Right lung (tissue), 10 donors: ENCODE measurements around the gene SDHC. TPM values are rescaled to one million over a fixed set of nuclear protein-coding genes. Genes with fewer than 3 reads are reported as not detected.

ENCODE experiments used
- DNase-seq, 2 donors: peaks; one replicate each; pipeline ENCODE4 v3.0.0-alpha.2; 2013
- long read RNA-seq, 8 donors: transcript quantifications; one replicate each; lab custom pipeline, GENCODE V29; 2026
- polyA plus RNA-seq, 5 donors: library from polyadenylated mRNA; unstranded; fragments of 120-200 nt; gene quantifications; one replicate each; pipeline versions ENCODE4 v1.2.1 to v1.2.3, GENCODE V29; 2013; ENCODE audit warnings: inconsistent platforms in 1 of 5, low replicate concordance in 1 of 5; ENCODE audit not compliant: insufficient read length in 5 of 5, insufficient read depth in 1 of 5

SDHC gene, protein sequence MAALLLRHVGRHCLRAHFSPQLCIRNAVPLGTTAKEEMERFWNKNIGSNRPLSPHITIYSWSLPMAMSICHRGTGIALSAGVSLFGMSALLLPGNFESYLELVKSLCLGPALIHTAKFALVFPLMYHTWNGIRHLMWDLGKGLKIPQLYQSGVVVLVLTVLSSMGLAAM
- 100 to 1,000 TPM; 161 to 204 (median 179) TPM for polyA plus RNA-seq
- long read RNA-seq, donor 1, full-length matches to known transcripts: 84 of 108 reads
- long read RNA-seq, donor 1, partial matches to known transcripts: 24 of 108 reads
- long read RNA-seq, donor 1, other reads (novel, unspliced or antisense): 0 of 108 reads
- long read RNA-seq, donor 2, full-length matches to known transcripts: 35 of 49 reads
- long read RNA-seq, donor 2, partial matches to known transcripts: 14 of 49 reads
- long read RNA-seq, donor 2, other reads (novel, unspliced or antisense): 0 of 49 reads
- long read RNA-seq, donor 3, full-length matches to known transcripts: 55 of 80 reads
- long read RNA-seq, donor 3, partial matches to known transcripts: 13 of 80 reads
- long read RNA-seq, donor 3, other reads (novel, unspliced or antisense): 12 of 80 reads
- long read RNA-seq, donor 4, full-length matches to known transcripts: 33 of 40 reads
- long read RNA-seq, donor 4, partial matches to known transcripts: 7 of 40 reads
- long read RNA-seq, donor 4, other reads (novel, unspliced or antisense): 0 of 40 reads
- long read RNA-seq, donor 5, full-length matches to known transcripts: 83 of 152 reads
- long read RNA-seq, donor 5, partial matches to known transcripts: 69 of 152 reads
- long read RNA-seq, donor 5, other reads (novel, unspliced or antisense): 0 of 152 reads
- long read RNA-seq, donor 6, full-length matches to known transcripts: 78 of 93 reads
- long read RNA-seq, donor 6, partial matches to known transcripts: 15 of 93 reads
- long read RNA-seq, donor 6, other reads (novel, unspliced or antisense): 0 of 93 reads
- long read RNA-seq, donor 7, full-length matches to known transcripts: 23 of 52 reads
- long read RNA-seq, donor 7, partial matches to known transcripts: 29 of 52 reads
- long read RNA-seq, donor 7, other reads (novel, unspliced or antisense): 0 of 52 reads
- long read RNA-seq, donor 8, full-length matches to known transcripts: 31 of 31 reads
- long read RNA-seq, donor 8, partial matches to known transcripts: 0 of 31 reads
- long read RNA-seq, donor 8, other reads (novel, unspliced or antisense): 0 of 31 reads

DNA sequence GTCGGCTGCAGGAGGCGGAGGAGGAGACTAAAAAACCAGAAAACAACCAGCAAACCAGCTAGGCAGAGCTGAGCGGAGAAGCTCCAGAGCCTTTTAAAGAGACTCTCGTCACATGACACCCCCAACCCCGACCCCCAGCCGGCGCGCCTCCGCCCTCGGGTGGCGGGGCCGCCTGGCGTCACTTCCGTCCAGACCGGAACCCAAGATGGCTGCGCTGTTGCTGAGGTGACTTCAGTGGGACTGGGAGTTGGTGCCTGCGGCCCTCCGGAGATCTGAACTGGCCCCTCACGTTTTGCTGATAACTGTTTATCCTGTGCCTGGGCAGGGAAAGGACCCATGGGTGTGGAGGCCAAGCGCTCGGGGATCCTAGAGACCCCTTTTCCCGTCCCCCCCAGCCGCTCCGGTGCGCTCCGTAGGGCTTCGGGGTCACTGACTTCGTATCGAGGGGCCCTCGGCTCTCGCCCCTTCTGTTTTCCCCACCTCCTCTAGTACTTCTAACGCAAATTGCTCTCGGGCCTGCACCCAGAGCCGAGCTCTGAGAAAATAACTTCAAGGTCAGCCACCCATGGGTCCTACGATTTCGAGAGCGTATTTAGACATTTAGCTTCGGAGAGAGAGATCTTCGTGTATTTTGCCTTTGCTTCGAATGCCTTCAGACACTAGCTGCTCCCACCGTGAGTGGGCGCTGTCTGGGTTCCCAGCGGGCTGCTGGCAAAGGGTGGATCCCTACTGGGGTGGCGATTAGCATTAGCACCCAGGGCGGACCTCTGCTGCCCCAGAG lies at the start of gene SDHC:
Gene SDHC (plus strand): TSS at position 181 of the 781 bp plus-strand sequence. CDS start 25 bp downstream, at position 206.
- peak; percentile 89 for DNase-seq

DNA sequence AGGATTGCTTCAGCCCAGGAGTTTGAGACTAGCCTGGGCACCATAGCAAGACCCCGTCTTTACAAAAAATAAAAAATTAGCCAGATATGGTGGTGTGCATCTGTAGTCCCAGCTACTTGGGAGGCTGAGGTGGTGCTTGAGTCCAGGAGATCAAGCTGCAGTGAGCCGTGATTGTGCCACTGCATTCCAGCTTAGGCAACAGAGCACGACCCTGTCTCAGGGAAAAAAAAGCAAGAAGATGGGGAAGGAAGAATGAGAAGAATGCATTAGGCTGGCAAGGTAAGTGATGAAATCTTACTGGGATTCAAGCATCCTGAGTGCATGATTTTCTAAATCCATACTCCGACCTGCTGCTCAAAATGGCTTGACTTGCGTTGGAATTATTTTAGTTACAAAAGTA lies 48.9 kb upstream of the SDHC start:
- no peak for DNase-seq

DNA sequence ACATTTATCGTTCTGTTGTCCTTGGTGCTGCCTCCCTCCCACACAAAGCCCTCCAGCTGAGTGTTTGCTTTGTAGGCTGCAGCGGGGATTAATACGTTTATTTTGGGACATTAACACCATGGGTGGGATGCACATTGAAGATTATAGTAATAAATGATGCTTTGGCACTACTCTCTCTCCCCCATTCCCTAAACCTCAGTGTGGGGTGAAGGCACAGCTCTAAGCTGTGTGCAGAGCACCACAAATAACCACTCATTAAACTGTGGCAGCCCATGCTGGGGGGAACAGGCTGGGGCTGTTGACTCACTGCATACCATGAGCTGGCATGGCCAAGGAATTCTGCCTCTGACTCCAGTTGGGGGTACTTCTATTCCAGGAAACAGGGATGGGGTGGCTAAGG lies 48.0 kb upstream of the SDHC start:
- no peak for DNase-seq

DNA sequence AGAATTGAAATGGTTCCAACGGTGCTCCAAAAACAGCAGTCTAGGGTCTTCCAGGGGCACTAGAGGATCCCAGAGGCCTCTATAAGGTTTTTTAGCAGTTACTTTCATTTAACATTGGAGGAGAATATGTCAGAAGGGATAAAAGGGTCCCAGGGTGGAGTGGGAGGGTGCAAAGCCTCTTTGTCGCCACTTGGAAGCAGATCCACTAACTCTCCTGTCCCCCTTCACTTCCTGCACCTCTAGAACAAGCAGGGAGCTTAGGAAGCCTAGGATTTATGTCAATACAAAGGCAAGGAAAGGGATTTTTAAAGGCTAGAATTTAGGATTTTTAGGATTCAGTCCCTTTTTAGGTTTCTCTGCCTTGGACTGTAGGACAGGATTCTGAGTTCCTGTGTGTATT lies 47.3 kb upstream of the SDHC start:
- DNase-seq: no peak

DNA sequence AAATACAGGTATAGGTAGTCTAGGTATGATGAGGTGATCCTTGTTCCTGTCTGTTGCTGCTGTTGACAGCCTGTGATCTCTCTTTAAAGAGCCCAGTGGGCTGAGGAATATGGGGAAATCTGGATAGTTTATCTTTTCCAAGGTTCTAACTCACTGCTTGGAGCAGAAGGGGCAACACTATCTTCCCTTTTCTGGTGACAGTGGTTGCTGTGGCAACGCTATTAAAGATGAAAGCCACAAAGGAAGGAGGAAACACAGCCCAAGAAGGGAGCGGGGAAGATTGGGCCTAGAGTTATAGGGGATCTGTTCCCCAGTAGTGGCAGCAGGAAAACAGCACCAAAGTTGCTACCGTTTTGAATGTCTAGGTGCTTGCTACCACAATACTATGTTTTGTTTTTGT lies 46.9 kb upstream of the SDHC start:
- no peak for DNase-seq

DNA sequence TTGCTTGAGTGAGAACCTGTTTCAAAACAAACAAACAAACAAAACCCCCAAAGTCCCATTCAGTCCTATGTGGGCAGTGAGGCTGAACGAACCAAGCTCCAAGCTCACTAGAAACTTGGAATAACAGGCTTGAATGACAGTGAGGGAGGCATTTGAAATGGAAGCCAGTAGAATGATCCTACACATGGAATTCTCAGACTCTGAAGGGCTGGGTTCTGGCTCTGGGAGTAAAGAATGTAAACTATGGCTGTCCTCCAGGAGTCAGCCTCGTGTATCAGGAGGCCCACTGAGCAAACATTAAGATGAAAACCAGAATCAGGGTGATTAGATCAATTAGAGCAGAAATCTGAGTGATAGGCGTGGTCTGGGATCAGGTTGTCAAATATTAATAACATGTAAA lies 40.8 kb upstream of the SDHC start:
- DNase-seq: no peak

DNA sequence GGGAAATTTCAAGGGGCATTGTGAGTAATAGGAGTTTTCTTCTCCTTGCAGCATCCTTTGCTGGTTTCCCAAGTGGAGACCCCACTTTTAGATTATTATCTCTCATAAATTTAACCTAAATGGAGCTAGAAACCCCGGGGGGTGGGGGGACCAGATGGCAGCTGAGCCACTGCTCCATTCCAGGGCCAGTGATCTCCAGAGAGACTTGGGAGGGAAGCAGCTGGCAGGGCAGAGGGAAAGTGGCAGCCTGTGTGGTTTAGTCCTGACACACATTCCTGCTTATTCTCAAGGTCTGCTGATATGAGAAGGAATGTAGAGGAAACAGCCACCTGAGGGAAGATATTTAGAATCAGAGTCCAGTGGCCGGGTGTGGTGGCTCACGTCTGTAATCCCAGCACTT lies 39.3 kb upstream of the SDHC start:
- DNase-seq: no peak

DNA sequence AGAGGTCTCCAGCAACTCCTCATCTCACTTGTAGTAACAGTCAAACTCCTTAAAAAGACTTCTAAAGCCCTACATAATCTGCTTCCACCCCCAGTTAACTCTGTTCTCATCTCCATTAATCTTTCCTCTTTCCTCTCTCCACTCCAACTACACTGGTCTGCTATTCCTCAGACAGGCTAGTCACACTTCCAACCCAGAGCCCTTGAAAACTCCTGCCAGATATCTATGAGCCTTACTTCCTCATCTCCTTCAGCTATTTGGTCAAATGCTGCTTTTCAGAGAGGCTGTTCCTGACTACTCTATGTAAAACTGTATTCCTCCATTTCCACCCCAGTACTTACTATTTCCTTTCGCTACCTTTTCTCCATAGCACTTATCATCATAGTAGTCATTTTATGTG lies 31.2 kb upstream of the SDHC start:
- no peak for DNase-seq

DNA sequence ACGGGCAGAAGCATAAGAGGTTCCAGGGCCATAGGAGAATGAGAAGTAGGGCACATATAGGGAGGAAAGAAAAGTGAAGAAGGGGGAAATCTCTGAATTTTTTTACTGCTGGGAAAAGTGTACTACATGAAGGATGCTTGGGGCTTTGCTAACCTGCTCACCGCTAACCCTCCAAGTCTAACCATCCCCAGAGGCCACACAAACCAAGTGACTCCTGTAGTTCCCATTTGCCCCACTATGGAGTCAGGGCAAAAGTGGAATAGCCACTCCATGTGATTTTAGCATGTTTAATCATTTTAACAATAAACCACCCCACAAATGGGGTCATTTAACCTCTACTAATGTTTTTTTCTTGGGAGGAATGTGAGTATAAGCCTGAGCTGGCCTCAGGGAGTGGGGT lies 29.1 kb upstream of the SDHC start:
- no peak for DNase-seq

DNA sequence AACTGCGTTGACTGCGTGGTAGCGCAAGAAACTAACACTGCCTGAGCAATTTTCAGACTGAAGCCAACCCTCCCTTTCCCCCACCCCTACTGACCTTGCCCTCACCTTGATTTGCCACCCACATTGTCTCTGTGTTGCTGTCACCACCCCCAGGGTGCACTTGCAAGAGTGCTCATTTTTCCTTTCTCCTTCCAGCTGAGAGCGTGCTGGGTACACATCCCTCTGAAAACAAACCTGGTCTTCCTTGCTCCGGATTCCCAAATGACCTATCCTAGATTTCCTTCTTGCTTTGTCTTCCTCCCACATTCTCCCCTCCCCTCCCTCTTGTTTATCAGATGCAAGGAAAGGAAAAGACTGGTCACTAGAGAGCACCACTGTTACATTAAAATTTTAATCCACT lies 28.7 kb upstream of the SDHC start:
- no peak for DNase-seq

DNA sequence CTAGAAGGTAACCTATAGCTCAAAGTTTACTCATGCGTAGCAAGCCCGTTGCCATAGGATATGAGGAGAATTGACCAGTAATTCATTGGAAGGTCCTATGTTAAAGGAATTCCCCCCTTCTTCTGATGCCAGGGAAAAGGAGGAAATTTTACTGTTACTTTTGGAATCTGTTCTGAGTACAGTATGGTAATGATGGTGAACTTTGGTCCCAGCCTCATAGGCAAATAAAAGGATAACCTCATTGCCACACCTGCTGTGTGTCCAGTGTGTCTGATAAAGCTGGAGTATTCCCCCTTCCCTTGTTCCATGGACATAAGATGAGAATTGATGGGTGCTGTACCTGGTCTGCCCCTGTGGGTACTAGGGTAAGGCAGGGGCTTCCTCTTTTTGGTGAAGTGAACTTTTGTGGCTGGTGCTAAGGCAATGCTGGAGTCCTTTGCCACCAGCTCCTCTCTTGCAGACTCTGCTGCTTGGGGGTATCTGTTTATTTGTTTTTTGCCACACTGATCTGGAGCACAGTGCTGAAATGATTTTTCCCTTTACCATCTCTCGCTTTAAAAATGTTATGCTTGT lies 26.6 kb upstream of the SDHC start:
- no peak for DNase-seq

DNA sequence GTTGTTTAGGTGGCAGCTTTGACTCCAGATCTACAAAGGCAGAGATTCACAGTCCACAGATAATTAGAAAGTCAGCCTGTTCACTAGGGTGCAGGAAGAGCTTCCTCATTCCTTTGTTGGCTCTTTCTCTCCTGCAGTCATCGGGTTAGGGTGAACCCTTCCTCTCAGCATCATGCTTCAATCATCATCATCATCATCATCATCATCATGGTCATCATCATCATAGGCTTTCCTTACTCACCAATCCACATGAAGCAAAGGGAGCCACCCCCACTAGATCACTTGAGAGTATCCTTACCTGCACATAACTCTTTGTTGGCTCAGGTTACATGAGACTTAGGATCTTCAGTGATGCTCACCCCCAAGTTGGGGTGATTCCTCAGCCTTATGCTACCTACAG lies 23.4 kb upstream of the SDHC start:
- no peak for DNase-seq

DNA sequence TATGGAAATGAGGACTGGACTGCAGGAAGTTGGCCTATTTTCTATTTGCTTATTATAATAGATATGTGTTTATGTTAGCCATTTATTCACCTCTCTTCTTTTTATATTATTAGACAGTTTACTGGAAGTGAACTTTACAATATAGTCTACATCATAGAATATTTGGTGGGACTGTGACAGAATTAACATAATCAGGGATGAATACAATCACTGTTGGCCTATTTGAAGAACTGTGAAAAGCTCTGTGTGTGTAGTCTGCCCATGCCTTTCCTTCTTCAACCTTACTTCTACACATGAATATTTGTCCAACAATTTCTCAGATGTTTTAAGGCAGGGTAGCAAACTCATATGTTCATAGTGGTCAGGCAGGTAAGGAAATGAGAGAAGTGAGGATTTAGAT lies 16.8 kb upstream of the SDHC start:
- no peak for DNase-seq

DNA sequence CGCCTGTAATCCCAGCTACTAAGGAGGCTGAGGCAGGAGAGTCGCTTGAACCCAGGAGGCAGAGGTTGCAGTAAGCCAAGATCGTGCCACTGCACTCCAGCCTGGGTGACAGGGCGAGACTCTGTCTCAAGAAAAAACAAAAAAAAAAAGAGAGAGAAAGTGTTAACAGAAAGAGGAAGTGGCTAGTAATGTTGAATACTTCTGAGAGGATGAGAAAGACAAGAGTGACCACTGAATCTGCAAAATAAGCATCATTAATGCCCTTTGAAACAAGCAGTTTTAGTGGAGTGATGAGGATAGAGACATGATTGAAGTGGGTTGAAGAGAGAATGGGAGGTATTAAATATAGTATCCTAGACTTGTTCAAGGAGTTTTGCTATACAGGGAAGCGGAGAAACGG lies 16.1 kb upstream of the SDHC start:
- DNase-seq: no peak

DNA sequence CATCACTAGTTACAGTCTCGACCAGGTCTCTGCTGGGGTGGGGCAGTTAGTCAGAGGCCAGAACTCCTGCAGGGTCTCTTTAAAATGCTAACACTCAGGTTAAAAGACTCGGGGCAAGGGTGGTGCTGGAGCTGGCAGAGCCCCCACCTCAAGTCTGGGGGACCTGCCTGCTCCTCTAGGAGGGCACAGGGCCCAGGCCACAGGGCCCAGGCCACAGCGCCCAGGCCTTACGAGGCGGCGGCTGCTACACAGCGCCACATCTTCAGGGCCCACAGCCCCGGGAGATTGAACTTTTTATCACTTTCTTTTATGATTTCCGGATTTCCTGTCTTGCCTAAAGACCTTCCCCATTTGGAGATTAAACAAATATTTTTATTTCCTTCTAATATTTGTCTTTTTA lies 14.8 kb upstream of the SDHC start:
- no peak for DNase-seq

DNA sequence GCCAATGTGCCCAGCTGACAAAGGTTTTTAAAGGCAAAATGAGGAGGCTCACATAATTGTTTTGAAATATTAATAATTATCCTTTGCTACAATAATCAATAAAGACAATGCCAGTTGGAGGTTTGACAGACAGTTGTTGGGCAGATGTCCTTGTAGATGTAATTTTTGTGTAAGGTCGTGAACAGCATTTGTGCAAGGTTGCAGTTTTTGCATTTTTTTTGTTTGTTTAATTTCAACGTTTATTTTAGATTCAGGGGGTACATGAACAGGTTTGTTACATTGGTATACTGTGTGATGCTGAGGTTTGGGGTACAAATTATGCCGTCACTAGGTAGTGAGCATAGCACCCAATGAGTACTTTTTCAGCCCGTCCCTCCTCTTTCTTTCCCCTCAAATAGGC lies 13.7 kb upstream of the SDHC start:
- no peak for DNase-seq

DNA sequence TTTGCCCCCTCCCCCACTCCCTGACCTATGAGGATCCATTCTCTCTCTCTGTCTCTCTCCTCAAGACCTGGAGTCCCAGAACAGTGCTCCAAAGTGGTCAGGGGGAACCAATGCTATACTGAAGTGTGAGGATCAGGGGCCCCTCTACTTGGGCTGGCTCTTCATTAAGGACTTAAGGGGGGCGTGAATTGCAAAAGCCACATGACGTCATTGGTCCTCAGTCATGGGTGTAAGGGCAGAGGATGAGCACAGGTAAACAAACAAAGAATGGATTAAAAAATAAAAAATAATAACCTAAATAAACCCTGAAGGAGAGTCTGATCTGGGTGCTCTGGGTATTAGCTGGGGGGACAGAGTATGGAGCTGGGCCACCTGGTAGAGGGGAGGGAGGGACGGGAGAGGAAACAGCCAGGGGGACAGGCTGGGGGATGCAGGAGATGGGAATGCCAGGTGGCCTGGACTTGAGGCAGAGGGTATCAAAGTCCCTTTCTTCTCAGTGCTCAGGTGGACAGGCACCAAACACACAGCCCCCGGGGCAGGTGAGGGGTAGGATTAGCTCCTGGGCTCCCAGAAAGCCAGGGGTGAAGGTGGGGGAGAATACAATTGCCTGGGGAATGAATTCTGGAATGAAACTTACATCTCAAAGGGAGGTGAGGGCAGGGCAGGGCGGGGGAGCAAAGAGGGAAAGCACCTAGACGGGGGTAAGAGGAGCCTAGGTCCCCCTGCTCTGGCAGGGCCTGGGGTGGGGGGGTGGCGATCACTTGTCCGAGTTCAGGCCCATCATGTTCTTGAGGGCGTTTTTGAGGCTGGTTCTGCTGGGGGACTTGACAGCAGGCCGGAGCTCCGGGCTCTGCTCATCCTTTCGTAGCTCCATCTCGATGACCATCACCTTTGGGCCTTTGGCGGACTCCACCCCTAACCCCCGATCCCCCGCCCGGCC lies 9.0 kb upstream of the SDHC start:
- DNase-seq: no peak

DNA sequence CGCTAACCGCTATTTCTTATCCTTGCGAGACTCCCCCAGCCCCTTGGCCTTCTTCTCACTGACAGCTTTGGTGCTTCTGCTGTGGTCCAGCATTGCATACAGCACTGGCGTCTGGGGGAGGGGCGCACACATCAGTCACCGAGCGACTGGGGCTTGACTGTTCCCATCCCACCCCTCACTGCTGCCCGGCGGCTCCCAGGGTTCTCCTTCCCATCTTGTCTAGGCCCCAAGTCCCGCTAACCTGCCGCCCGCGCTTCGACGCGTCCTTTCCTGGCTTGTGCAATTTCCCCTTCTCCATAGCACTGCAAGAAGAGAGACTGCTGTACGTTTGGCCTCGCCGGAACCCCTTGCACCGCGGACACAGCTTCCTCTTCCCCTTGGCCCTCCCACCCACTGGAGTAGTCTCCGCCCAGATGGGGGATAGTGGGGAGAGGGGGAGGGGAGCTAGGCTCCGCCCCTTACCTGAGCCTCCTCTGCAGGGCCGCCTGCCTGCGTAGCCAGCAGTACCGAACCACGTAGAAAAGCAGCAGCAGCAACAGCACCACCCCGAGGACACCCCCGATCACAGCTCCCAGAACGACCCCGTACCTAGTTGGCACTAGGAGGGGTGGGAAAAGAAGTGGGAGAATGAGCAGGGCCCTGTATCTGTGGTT lies 8.2 kb upstream of the SDHC start:
- DNase-seq: peak; percentile 63 to 67

DNA sequence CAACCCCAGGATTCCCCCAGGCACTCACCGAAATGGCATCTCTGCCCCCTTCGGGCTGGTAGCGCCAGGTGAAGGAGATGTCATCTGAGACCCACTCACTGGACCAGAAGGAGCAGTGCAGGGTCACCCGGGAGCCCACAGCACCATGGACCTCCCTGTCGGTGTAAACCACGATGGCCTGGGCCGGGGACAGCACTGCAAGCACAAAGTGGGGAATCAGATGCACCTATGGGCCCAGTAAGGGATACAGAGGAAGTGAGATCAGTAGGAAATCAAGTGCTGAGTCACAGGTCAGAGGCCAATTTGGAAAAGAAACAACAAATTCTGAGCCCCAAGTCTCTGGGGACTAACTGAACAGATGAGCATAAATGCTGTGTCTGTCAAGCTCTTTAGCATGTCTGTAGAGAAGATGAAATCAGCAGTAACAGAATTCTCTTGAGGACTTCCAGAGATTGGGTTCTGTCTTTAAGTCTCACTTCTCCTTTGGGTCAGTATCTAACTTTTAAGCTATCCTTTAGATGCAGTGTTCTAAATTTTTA lies 6.9 kb upstream of the SDHC start:
- DNase-seq: no peak
